GM19372 (cell line): Measurements from ENCODE around the gene POLE.
"Not testable (repeated sequence)": the region's sequence is repeated elsewhere in the genome, so short reads cannot be mapped to it uniquely, and the experiment has no call there.

Experiments used
- ATAC-seq: cut with Tn5 transposase; IDR thresholded peaks from one replicate; pipeline ENCODE4 v1.9.1; 2021; ENCODE audit warnings: mild to moderate bottlenecking, low read depth, moderate library complexity; ENCODE audit not compliant: unreplicated experiment

The POLE gene

GRCh38 chr12:132602572-132603239, 84.4 kb downstream of the POLE start:
- ATAC-seq: no peak

DNA sequence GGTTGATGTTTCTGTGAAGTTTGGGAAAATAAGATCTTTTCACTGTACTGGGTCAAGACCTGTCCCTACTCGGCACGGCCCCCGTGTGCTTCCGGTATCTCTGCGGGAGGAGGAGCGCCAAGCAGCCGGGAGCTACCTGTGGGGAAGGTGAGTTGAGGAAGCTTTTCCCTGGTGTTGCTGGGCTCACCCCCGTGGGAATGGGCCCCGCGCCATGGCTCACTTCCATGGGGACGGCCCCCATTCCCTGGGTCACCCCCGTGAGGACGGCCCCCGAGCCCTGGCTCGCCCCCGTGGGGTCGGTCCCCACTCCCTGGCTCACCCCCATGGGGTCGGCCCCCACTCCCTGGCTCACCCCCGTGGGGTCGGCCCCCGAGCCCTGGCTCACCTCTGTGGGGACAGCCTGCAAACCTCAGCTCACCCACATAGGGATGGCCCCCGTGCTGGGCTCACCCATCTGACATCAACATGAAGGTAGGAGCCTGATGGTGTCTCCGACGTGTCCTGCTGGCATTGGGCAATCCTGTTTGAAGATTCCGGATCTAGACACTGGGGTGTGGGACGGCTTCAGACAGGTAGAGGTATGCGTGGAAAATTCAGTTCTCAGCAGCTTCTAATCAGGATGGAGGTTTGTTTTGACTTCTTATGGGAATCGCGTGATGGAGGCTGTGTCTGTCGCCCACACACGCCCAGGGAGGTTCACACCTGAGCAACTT, 85.8 kb downstream of the POLE start:
- no peak for ATAC-seq

- peak; percentile 63 for ATAC-seq
Measured at GRCh38 chr12:132600048-132601032, 86.8 kb downstream of the POLE start.

DNA sequence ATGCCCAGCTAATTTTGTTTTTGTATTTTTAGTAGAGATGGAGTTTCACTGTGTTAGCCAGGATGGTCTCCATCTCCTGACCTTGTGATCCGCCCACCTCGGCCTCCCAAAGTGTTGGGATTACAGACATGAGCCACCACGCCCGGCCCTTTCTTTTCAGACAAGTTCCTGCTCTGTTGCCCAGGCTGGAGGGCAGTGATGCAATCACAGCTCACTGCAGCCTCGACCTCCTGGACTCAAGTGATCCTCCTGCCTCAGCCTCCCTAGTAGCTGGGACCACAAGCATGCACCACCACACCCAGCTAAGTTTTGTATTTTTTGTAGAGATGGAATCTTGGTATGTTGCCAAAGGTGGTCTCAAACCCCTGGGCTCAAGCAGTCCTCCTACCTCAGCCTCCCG, 87.6 kb downstream of the POLE start:
- not testable (repeated sequence) for ATAC-seq

- no peak for ATAC-seq
Measured at GRCh38 chr12:132597333-132598316, 89.5 kb downstream of the POLE start.

DNA sequence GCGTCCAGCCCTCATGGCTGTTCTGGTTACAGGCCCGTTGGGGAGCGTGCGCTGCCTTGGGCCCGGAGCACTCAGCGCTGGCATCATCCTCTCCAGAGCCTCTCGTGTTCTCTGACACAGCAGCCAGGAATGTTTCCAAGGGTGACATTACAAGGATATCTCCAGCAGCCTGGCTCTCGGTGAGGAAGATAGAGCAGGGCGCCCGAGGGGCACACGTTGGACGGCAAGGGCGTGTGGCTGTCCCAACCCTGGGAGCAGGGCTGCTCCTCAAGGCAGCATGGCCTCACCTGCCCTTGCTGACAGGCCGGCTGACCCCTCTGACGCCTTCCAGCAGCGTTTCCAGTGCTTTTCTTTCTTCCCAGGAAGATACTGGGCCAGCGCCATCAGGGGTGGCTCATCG, 91.1 kb downstream of the POLE start:
- no peak for ATAC-seq

DNA sequence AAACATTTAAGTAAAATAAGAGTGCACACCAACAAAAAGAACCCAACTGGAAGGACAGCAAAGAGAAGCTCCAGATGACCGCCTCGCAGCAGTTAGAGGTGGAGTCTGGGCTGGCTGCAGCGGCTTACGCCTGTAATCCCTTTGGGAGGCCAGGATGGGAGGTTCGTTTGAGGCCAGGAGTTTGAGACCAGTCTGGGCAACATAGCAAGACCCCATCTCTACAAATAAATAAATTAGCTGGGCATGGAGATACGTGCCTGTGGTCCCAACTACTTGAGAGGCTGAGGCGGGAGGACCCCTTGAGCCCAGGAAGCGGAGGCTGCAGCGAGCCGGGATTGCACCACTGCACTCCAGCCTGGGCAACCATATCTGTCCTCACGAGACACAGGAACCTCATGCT, 92.0 kb downstream of the POLE start:
- no peak for ATAC-seq

GRCh38 chr12:132593938-132594358, 93.2 kb downstream of the POLE start:
- peak; percentile 63 for ATAC-seq

DNA sequence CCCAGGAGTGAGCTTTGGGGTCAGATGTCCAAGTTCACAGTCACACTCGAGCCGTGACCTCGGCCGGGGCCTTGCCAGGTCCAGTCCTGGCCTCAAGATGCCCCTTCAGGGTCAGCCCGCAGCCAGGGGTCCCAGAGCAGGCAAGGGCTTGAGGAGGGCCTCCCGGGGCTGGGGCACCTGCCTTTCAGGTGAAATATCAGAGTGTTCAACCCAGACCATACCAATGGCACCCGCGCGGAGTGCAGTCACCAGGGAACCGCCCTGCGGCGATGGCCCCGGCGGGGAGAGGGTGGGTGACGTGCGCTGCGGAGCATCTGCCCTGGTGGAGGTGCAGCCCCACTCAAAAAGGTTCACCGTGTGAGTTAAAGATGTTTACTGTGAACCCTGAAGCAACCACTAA, 93.6 kb downstream of the POLE start:
- no peak for ATAC-seq

DNA sequence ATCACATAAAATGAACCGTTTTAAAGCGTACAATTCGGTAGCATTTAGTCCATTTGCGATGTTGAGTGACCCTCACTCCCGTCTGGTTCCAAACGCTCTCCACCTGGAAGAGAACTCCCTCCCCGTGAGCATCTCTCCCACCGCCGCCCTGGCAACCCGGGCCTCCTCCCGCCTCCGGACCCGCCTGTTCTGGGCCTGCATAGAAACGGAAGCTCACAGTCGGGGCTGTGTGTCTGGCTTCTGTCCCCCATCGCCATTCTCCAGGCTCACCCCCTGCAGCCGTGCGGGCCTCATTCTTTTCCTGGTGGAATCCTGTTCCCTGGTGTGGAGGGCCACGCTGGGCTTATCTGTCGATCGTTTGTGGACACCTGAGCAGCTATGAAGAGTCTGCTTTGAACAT, 94.1 kb downstream of the POLE start:
- ATAC-seq: no peak

DNA sequence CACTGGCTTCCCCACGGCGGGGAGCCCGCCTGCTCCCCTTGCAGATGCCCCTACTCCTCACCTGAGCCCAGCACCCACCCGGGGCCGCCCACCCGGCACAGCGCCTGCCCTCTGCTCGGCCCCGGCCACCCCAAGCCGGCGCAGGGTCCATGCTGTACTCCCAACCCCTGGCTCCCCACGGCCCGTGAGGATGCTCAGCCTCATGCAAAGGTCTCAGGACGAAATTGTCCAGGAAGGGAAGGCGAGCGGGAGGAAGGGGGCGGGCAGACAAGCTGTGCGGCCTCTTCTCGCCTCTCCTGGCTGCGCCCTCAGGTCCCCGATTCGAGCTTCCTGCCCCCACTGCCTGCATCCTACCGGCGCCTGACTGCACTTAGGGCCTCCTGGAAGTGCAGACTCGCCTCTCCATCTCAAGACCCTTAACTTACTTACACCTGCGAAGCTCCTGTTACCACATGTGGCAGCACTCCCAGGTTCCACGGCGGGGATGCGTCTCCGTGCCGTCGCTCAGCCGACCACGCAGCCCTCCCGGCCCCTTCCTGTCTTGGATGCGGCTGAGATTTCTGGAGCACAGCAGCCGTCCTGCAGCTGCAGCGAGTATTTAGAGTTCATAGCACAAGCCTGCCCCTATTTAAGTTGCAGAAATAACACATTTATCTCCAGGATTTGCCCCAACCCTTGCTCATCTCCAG, 94.7 kb downstream of the POLE start:
- ATAC-seq: no peak

DNA sequence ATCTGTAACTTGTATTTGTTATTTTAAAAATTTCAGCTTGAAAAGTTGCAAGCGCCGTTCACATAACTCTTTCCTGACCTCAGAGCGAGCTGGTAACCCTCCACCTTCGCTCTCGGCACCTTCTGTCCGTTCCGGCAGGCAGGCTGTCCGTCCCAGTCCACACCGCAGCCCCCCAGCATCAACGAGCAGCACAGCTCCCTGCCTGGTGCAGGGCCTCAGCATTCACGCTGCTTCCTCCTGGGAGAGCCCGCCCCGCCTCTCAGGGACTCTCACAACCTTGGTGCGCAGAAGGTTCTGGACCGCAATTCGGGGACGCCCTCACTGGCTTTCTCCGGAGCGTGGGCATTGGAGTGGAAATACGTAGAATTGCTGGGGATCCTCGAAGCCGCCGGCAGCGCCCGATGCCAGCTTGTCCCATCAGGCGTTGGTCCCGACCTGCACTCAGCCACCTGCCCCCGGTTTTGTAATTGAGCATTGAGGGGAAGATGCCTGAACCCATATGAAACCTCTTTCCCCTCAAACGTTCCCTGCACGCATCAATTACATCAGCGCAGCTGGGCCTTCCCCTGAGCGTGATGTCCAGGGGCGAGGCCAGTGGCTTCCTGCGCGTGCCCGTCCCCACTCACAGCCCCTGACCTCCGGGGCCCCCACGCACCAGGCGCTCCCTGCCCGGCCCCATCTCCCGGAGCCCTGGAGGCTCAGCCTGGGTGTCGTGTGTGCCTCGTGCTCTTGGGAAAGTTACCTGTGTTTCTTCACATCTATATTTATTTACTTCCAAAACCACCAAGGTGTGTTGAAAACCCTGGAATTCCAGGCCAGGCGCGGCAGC, 95.8 kb downstream of the POLE start:
- ATAC-seq: no peak

DNA sequence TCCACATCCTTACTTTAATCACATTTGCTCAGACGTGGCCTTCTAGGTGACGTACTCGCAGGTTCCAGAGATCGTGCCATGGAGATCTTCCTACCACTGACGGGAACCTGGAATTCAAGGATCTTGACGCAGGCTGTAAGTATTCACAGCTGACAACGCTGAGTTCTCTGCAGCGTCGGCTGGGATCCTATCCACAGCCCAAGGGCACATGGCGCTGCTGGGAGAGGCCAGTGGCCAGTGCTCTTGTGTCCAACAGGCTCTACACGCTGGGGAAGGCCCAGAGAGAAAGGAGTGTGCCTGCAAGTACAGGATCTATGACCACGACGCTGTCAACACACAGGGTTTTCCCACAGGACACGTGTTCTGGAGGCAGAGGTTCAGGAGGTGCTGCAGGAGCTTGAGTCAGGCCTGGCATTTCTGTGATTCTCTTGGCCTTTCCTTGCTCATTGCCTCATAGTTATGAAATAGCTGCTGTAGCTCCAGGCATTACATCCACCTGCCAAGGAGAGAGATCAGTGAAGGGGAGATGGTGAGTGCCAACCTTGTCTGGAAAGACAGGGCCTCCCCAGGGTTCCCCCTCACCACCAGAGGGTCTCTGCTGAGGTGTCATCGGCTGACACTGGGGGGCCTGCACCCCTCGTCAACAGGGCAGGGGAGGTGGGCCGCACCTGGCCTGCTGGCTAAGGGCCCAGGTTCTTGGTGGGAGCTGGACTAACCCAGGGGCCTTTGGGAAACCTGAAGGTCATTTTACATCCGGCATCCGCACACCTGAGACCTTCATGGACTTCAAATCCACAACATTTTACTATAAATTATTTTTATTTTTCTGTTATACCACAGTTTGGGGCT, 98.1 kb downstream of the POLE start:
- ATAC-seq: no peak

DNA sequence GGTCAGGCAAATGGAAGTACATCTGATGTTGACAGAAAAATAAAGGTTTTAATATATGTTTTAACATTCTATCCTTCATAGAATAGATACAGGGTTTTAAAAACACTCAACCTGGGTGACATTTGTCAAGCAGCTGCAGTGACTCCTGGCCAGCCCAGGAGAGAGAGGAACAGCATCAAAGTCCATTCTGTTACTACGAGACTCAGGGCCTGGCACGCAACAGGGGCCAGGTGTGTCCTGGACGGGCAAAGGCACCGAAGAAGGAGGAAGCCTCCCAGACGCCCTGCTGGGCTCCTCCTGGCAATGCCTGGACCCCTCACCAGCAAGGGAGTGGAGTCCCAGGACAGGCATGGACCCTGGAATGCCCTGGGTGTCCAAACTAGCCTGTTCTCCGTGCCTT, 98.8 kb downstream of the POLE start:
- ATAC-seq: no peak

GRCh38 chr12:132587781-132588180, 99.4 kb downstream of the POLE start:
- ATAC-seq: no peak

DNA sequence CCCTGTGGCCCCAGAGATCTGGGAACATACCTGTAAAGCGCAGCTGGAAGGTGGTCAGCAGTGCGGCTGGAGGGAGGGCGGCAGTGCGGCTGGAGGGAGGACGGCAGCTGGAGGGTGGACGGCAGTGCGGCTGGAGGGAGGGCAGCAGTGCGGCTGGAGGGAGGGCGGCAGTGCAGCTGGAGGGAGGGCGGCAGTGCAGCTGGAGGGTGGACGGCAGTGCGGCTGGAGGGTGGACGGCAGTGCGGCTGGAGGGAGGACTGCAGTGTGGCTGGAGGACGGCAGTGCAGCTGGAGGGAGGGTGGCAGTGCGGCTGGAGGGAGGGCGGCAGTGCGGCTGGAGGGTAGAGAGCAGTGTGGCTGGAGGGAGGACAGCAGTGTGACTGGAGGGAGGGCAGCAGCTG, 100.2 kb downstream of the POLE start:
- ATAC-seq: no peak

DNA sequence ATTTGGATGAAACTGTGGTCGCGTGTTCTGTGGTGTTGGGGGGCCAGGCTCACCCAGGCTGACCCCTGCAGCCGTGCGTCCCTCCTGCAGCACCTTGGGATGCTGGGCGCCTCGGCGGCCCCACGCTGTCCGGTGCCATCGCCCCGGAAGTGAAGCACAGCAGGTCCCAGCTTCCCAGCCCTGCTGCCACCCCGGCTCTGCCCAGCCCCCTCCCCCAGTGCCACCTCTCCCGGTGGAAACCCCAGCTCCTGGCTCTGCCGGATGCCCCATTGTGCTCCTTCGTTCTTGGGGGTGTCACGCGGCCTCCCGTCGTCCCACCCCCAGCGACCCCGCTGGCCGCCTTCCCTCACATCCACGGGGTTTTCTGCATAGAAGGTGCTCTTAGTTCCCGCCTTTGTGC, 102.0 kb downstream of the POLE start:
- no peak for ATAC-seq

DNA sequence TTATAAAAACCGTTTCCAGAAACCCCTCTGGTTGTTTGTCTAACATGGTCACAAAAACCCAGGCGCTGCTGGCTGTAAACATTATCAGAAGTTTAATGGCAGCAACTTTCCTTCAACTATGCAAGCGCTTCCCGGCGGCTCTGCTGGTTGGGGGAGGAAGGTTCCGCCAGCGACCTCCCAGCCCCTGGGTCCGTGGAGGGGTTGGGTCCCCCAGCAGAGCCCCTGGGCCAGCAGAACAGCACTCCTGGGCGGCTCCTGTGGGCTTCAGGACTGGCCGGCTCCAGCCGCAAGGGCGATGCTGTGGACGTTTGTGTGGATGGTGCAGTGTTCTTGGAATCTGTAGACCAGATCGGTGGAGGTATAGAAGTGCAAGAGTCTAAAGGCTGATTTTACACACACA, 102.7 kb downstream of the POLE start:
- ATAC-seq: no peak
